NCI-H446 treated with DMSO at 0.1 percent for 48 hours (cell line): ENCODE data around the gene SPEG.

Experiments used
- DNase-seq: peaks from one replicate; lab custom pipeline; 2025; lab: John Stamatoyannopoulos, UW

Gene SPEG

GRCh38 chr2:219480004-219480403, 45.4 kb downstream of the SPEG start:
- DNase-seq, result no peak

GRCh38 chr2:219482674-219483405, 48.2 kb downstream of the SPEG start:
- DNase-seq, result no peak

- DNase-seq, result no peak
Observed at GRCh38 chr2:219483451-219484342, 49.1 kb downstream of the SPEG start.

- no peak for DNase-seq
Observed at GRCh38 chr2:219484343-219485200, 49.9 kb downstream of the SPEG start.

- DNase-seq, result no peak
Observed at GRCh38 chr2:219485201-219485580, 50.5 kb downstream of the SPEG start.

- DNase-seq, result no peak
Observed at GRCh38 chr2:219486380-219486959, 51.8 kb downstream of the SPEG start.

- no peak for DNase-seq
Observed at GRCh38 chr2:219488149-219488843, 53.7 kb downstream of the SPEG start.

- no peak for DNase-seq
Observed at GRCh38 chr2:219488844-219489194, 54.2 kb downstream of the SPEG start.

GRCh38 chr2:219489315-219489714, 54.7 kb downstream of the SPEG start:
- DNase-seq, result no peak

- DNase-seq, result no peak
Observed at GRCh38 chr2:219490186-219490585, 55.5 kb downstream of the SPEG start.

- no peak for DNase-seq
Observed at GRCh38 chr2:219490600-219491130, 56.0 kb downstream of the SPEG start.

- DNase-seq, result no peak
Observed at GRCh38 chr2:219491278-219491963, 56.8 kb downstream of the SPEG start.

- DNase-seq, result no peak
Observed at GRCh38 chr2:219492575-219492974, 57.9 kb downstream of the SPEG start.

- no peak for DNase-seq
Observed at GRCh38 chr2:219493086-219493485, 58.4 kb downstream of the SPEG start.

- DNase-seq, result no peak
Observed at GRCh38 chr2:219494952-219495530, 60.4 kb downstream of the SPEG start.

- no peak for DNase-seq
Observed at GRCh38 chr2:219495531-219496122, 61.0 kb downstream of the SPEG start.

GRCh38 chr2:219496247-219496824, 61.7 kb downstream of the SPEG start:
- DNase-seq, result no peak

GRCh38 chr2:219496825-219497494, 62.3 kb downstream of the SPEG start:
- no peak for DNase-seq
